Endothelial cell of hepatic sinusoid (primary cell): ENCODE data around the gene BPTF.
"Not testable (repeated sequence)": the region's sequence is repeated elsewhere in the genome, so short reads cannot be mapped to it uniquely, and the experiment has no call there.

Experiments
- in situ Hi-C: cut with HindIII; loops from 2 replicates; pipeline ENCODE4 v1.10.0; 2017; ENCODE audit warnings: low sequenced_read_pairs

Gene BPTF

DNA sequence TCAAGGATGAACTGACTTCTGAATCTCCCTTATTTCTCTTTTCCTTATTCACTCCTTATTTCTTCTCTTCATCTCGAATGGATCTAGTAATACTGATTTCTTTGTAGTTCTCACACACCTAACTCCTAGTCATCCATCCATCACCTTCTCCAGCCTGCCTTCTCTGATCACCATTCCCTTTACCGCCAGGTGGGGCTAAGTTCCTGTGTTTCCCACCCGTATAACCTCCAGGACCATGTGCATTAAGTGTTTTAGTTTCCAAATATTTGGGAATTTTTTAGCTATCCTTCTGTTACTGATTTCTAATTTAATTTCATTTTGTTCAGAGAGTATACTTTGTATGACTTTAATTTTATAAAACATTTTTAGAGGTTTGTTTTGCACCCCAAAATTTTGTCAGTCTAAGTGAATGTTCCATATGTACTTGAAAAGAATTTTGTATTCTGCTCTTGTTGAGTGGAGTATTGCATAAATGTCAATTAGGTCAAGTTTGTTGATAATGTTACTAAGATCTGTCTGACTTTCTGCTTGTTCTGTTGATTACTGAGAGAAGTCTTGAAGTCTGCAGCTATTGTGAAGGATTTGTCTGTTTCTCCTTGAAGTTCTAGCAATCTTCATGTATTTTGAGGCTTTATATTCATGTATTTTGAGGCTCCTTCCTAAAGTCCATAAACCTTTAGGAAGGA lies 8.8 kb downstream of the BPTF start:
- in situ Hi-C loops, result no loop called here

GRCh38 chr17:67834634-67835033 lies 9.3 kb downstream of the BPTF start:
- in situ Hi-C loops, result no loop called here

DNA sequence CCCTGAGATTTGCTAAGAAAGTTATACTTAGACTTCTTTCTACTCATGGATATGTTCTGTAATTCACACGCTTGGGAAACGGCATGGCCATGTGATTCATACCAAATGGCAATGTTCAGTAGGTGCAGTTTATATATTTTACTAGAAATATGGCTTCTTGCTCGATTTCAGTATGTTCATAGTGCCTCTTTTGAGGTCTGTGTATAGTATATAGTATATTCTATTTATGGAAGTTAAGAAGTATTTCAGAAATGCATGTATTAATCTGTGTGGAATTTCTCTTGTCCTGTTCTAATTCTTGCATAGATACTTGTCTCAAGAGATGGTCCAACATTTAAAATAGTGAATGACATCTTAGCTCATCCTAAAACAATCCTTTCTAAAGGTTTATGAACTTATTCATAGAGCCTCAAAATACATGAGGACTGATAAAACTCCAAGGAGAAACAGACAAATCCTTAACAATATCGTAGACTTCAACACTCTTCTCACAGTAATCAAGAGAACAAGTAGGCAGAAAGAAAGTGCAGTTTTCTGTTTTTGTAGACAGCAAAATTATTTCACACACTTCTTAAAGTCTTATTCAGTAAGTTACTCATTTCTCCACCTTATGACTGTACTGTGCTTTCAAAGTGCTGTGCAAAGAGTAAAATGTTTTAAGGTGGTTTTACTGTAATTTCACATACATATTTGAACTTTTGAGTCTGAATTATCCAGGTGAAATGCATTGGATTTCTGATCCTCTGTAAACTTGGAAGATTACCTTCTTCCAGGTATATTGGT lies 11.1 kb downstream of the BPTF start:
- in situ Hi-C loops, result no loop called here

DNA sequence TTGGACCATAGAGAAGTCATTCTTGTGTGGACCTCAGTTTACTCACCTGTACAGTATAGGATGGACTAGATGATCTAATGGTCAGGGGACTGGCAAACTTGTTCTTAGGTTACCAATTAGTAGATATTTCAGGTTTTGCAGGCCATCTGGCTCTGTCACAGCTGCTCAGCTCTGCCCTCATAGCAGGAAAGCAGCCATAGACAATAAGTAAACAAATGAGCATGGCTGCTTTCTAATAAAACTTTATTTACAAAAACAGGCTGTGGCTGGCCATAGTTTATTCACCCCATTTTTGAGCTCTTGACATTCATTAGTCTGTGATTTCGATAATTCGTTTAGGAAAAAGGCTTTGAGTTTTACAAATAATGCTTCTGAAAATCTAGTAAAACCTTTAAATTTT lies 12.7 kb downstream of the BPTF start:
- in situ Hi-C loops, result no loop called here

DNA sequence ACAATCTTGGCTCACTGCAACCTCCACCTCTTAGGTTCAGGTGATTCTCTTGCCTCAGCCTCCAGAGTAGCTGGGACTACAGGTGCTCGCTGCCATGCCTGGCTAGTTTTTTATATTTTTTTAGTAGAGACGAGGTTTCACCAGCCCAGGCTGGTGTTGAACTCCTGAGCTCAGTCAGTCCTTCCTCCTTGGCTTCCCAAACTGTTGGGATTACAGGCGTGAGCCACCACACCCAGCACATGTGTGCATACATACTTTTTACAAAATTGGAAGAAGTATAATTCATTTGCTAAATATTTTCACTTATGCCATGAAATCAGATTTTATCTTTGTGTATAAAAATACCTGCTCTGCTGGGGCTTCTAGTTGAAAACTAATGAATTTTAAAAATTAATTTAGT lies 13.2 kb downstream of the BPTF start:
- in situ Hi-C loops, result no loop called here

DNA sequence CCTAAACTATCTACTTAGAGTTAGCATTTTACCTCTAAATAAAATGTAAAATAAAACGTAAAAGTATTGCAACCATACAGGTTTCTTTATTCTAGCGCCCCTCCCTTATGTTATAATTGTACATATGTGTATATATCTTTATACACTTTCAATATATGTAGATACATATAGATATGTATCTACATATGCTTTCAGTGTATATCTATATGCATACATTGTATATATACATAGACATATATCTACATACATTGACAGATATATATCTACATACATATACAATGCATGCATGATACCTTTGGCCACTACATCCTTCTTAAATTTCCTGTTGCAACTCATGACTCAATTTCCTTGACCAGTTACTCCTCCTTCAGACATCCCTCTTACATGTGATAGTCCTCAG lies 16.7 kb downstream of the BPTF start:
- in situ Hi-C loops, result no loop called here

DNA sequence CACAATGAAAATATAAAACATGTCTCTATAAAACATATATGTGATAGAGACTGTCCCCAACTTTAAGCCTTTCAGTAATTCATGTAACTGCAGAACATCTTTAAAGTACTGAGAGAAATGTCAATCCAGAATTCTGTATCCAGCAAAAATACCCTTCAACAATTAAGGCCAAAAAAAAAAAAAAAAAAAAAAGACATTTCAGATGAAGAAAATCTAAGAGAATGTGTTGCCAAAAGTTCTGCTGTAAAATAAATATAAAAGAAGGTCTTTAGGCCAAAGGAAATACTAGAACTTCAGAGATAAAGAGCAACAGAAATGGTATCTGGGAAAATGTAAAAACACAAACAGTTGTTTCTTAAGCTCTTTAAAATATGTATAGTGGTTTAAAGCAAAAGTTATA lies 17.3 kb downstream of the BPTF start:
- in situ Hi-C loops, result no loop called here

DNA sequence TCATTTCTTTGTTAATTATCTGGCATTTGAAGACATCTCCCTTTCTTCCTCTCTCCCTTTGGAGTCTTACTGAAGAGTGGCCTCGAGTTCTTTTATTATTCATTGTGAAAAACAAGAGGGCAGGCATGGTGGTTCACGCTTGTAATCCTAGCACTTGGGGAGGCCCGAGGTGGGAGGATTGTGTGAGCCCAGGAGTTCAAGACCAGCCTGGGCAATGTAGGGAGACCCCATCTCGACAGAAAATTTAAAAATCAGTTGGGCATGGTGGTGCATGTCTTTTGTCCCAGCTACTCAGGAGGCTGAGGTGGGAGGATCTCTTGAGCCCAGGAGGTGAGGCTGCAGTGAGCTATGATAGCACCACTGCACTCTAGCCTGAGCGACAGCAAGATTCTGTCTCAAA lies 20.1 kb downstream of the BPTF start:
- in situ Hi-C loops, result no loop called here

- in situ Hi-C loops, result not testable (repeated sequence)
These were observed 22.9 kb downstream of the BPTF start for GRCh38 chr17:67848189-67848588.

GRCh38 chr17:67848846-67849245 lies 23.5 kb downstream of the BPTF start:
- in situ Hi-C loops, result not testable (repeated sequence)

GRCh38 chr17:67850991-67851631 lies 25.8 kb downstream of the BPTF start:
- in situ Hi-C loops, result no loop called here

DNA sequence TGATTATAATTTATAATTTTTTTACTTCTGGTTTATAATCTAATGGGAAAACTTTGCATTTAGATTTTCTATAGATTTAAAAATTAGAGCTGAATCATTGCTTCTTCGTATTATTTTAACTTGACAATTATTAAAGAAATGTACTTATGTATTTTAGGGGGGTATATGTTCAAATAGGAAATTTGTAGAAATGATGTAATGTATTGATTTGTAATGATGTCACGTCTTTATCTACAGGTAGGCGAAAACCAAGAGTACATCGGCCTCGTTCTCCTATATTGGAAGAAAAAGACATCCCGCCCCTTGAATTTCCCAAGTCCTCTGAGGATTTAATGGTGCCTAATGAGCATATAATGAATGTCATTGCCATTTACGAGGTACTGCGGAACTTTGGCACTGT lies 28.4 kb downstream of the BPTF start:
- in situ Hi-C loops, result no loop called here

DNA sequence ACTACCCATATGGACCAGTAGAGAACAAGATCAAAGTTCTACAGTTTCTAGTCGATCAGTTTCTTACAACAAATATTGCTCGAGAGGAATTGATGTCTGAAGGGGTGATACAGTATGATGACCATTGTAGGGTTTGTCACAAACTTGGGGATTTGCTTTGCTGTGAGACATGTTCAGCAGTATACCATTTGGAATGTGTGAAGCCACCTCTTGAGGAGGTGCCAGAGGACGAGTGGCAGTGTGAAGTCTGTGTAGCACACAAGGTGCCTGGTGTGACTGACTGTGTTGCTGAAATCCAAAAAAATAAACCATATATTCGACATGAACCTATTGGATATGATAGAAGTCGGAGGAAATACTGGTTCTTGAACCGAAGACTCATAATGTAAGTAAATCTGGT lies 29.1 kb downstream of the BPTF start:
- in situ Hi-C loops, result no loop called here

DNA sequence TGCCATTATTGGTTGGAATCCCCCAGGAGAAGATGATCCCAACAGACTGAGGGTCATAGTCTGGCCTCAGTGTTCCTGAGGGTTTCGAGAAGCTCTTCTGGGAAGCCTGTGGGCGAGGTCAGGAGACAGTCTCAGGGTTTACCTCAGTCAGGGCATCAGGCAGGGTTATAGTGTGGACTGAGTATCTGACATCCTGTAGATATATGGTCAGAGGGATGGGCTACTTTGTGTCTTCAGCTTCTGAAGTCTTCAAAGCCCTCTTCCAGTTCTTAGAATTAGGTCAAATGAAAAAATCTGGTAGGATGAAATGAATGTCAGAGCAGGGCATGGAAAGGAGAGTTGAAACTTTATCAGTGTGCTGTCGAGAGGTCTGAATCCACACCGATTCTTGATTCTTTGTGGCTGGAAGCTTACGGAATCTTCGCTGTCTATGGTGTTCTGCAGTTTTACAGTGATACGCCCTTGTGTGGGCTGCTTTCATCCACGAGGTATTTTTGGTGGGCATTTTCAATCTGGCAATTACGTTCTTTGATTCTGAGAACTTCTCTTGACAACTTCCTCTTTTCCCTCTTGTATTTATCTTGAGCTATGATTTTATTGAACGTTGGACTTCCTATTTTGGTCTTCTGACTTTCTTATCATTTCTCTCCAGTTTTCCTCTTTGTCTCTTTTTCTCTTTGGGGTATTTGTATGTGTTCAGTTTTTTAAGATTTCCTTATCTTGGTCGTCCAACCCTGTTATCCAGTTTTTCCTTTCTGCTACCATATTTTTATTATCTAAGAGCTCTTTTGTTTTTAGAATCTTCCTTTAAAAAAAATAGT lies 30.4 kb downstream of the BPTF start:
- in situ Hi-C loops, result no loop called here

- in situ Hi-C loops, result not testable (repeated sequence)
These were observed 31.1 kb downstream of the BPTF start for GRCh38 chr17:67856402-67856801.

GRCh38 chr17:67862614-67863217 lies 37.4 kb downstream of the BPTF start:
- in situ Hi-C loops, result loop anchor here (5.0 to 10.0 kb wide), 3 partner anchors 58 to 178 kb away; no protein-coding TSS in a partner anchor

- in situ Hi-C loops, result loop anchor here (5.0 to 10.0 kb wide), 3 partner anchors 59 to 179 kb away; no protein-coding TSS in a partner anchor
These were observed 38.4 kb downstream of the BPTF start for GRCh38 chr17:67863624-67864247.

GRCh38 chr17:67865438-67865837 lies 40.1 kb downstream of the BPTF start:
- in situ Hi-C loops, result loop anchor here (10.0 kb wide), 2 partner anchors 61 to 181 kb away; no protein-coding TSS in a partner anchor

GRCh38 chr17:67867591-67867990 lies 42.3 kb downstream of the BPTF start:
- in situ Hi-C loops, result loop anchor here (10.0 kb wide), 2 partner anchors 63 to 183 kb away; no protein-coding TSS in a partner anchor

GRCh38 chr17:67868176-67868575 lies 42.9 kb downstream of the BPTF start:
- in situ Hi-C loops, result loop anchor here (10.0 kb wide), 2 partner anchors 63 to 183 kb away; no protein-coding TSS in a partner anchor
